ENCODE data around the gene SPATS2.

GRCh38 chr12:49349266-49349665, 18.0 kb upstream of the SPATS2 start:
- no peak for TF ChIP-seq CTCF (IDR thresholded peaks at IDR 0.05)
- no peak for TF ChIP-seq POLR2A (IDR thresholded peaks at IDR 0.05)
- no peak for TF ChIP-seq EP300 (IDR thresholded peaks at IDR 0.05)
- TF ChIP-seq POLR2AphosphoS5 (IDR thresholded peaks at IDR 0.05), result no peak

All from sigmoid colon (tissue), 4 donors.